Measurements from ENCODE around the gene GUCY2D.

GUCY2D gene

GRCh38 chr17:7956228-7956965 is 46.0 kb upstream of the GUCY2D start:
- no peaks in the 10 kb centered on the region for H3K36me3 ChIP-seq (replicated peaks; ENCODE audit: insufficient read depth, low read length)
- no peak overlapping the region for H3K4me2 ChIP-seq (ENCODE audit: low read depth, low read length)
- no peaks in the 10 kb centered on the region; the same call in 1 of the 2 replicates for H3K27me3 ChIP-seq (replicated peaks; ENCODE audit: insufficient read depth, low read length)
- no peak for DNase-seq
- H2AFZ ChIP-seq (ENCODE audit: low read length): no peak overlapping the region
- no peak overlapping the region for H3K9ac ChIP-seq (ENCODE audit: low read length)
- no peaks in the 10 kb centered on the region for H3K79me2 ChIP-seq (ENCODE audit: low read length)
- H4K20me1 ChIP-seq (ENCODE audit: insufficient read depth, low read length): no peaks in the 10 kb centered on the region
- TF ChIP-seq CTCF (IDR thresholded peaks at IDR 0.05; ENCODE audit: low read length) (no peak), EZH2phosphoT487 (IDR thresholded peaks at IDR 0.05; ENCODE audit: low read length) (no peak), EZH2 (optimal IDR thresholded peaks at IDR 0.05; ENCODE audit: low read depth, low read length) (no peak)
- peaks cover 5% of the 10 kb centered on the region for H3K4me1 ChIP-seq (ENCODE audit: low read length)
- no peak overlapping the region for H3K4me3 ChIP-seq (ENCODE audit: low read length)
- H3K9me3 ChIP-seq (replicated peaks; ENCODE audit: insufficient read depth, low read length): no peaks in the 10 kb centered on the region
- H3F3A ChIP-seq (ENCODE audit: insufficient read depth, low read length): no peaks in the 10 kb centered on the region
- no peak overlapping the region for H3K27ac ChIP-seq (ENCODE audit: low read length)
- H3K9me2 ChIP-seq (replicated peaks; ENCODE audit: insufficient read depth, low read length): no peaks in the 10 kb centered on the region

- no peak overlapping the region for H3K27ac ChIP-seq (ENCODE audit: low read length)
- no peaks in the 10 kb centered on the region for H3F3A ChIP-seq (ENCODE audit: insufficient read depth, low read length)
- H2AFZ ChIP-seq (ENCODE audit: low read length): no peak overlapping the region
- H3K27me3 ChIP-seq (replicated peaks; ENCODE audit: insufficient read depth, low read length): no peaks in the 10 kb centered on the region; the same call in 1 of the 2 replicates
- H3K4me3 ChIP-seq (ENCODE audit: low read length): no peak overlapping the region
- H3K4me2 ChIP-seq (ENCODE audit: low read depth, low read length): no peak overlapping the region
- no peaks in the 10 kb centered on the region for H3K9me2 ChIP-seq (replicated peaks; ENCODE audit: insufficient read depth, low read length)
- no peaks in the 10 kb centered on the region for H3K9me3 ChIP-seq (replicated peaks; ENCODE audit: insufficient read depth, low read length)
- TF ChIP-seq EZH2phosphoT487 (IDR thresholded peaks at IDR 0.05; ENCODE audit: low read length): no peak
- TF ChIP-seq CTCF (IDR thresholded peaks at IDR 0.05; ENCODE audit: low read length): no peak
- TF ChIP-seq EZH2 (optimal IDR thresholded peaks at IDR 0.05; ENCODE audit: low read depth, low read length): no peak
- H3K36me3 ChIP-seq (replicated peaks; ENCODE audit: insufficient read depth, low read length): no peaks in the 10 kb centered on the region
- no peaks in the 10 kb centered on the region for H3K79me2 ChIP-seq (ENCODE audit: low read length)
- H3K4me1 ChIP-seq (ENCODE audit: low read length): no peaks in the 10 kb centered on the region
- DNase-seq: no peak
- H3K9ac ChIP-seq (ENCODE audit: low read length): no peak overlapping the region
- H4K20me1 ChIP-seq (ENCODE audit: insufficient read depth, low read length): no peaks in the 10 kb centered on the region
Observed at GRCh38 chr17:7959503-7960253, 42.7 kb upstream of the GUCY2D start.

GRCh38 chr17:7961421-7961820 is 41.0 kb upstream of the GUCY2D start:
- peaks cover 6% of the 10 kb centered on the region; the same call in 1 of the 2 replicates for H3K27me3 ChIP-seq (replicated peaks; ENCODE audit: insufficient read depth, low read length)
- H3F3A ChIP-seq (ENCODE audit: insufficient read depth, low read length): 0 out of 2 replicates have a peak, but pooled peaks cover 2% of the 10 kb centered on the region
- no peak for DNase-seq
- no peak overlapping the region for H2AFZ ChIP-seq (ENCODE audit: low read length)
- no peaks in the 10 kb centered on the region for H3K9me3 ChIP-seq (replicated peaks; ENCODE audit: insufficient read depth, low read length)
- H3K79me2 ChIP-seq (ENCODE audit: low read length): no peaks in the 10 kb centered on the region
- no peak overlapping the region for H3K4me3 ChIP-seq (ENCODE audit: low read length)
- no peak overlapping the region for H3K27ac ChIP-seq (ENCODE audit: low read length)
- no peak for TF ChIP-seq CTCF (IDR thresholded peaks at IDR 0.05; ENCODE audit: low read length)
- TF ChIP-seq EZH2phosphoT487 (IDR thresholded peaks at IDR 0.05; ENCODE audit: low read length): no peak
- TF ChIP-seq EZH2 (optimal IDR thresholded peaks at IDR 0.05; ENCODE audit: low read depth, low read length): no peak
- no peaks in the 10 kb centered on the region for H3K9me2 ChIP-seq (replicated peaks; ENCODE audit: insufficient read depth, low read length)
- no peaks in the 10 kb centered on the region for H3K36me3 ChIP-seq (replicated peaks; ENCODE audit: insufficient read depth, low read length)
- no peaks in the 10 kb centered on the region for H4K20me1 ChIP-seq (ENCODE audit: insufficient read depth, low read length)
- no peak overlapping the region for H3K9ac ChIP-seq (ENCODE audit: low read length)
- H3K4me2 ChIP-seq (ENCODE audit: low read depth, low read length): no peak overlapping the region
- H3K4me1 ChIP-seq (ENCODE audit: low read length): no peaks in the 10 kb centered on the region
